H9 (cell line): ENCODE data around the gene TUBB1. TPM values are rescaled to one million over a fixed set of nuclear protein-coding genes. Genes with fewer than 3 reads are reported as not detected.

Experiments used
- DNase-seq: peaks from one replicate; pipeline ENCODE4 v3.0.0-alpha.2; 2017
- H2AFZ ChIP-seq: one replicate; pipeline ENCODE4 v1.6.1; 2013; ENCODE audit warnings: mild to moderate bottlenecking, low read length, control low read depth, moderate library complexity
- H2AK5ac ChIP-seq: 2 replicates; pipeline ENCODE4 v1.6.1; 2013; ENCODE audit warnings: low read length, control low read depth, mixed read lengths; ENCODE audit not compliant: insufficient read length
- H2BK120ac ChIP-seq: one replicate; pipeline ENCODE4 v1.6.1; 2013; ENCODE audit warnings: low read depth, mild to moderate bottlenecking, low read length, control low read depth, inconsistent platforms; ENCODE audit not compliant: poor library complexity, severe bottlenecking
- H2BK12ac ChIP-seq: 2 replicates; pipeline ENCODE4 v1.6.1; 2013; ENCODE audit warnings: low read length, control low read depth, mixed read lengths, low read depth; ENCODE audit not compliant: insufficient read length
- H2BK15ac ChIP-seq: 2 replicates; pipeline ENCODE4 v1.6.1; 2013; ENCODE audit warnings: low read depth, low read length, control low read depth
- H2BK20ac ChIP-seq: one replicate; pipeline ENCODE4 v1.6.1; 2013; ENCODE audit warnings: low read depth, mild to moderate bottlenecking, low read length, control low read depth, inconsistent platforms; ENCODE audit not compliant: poor library complexity, severe bottlenecking
- H2BK5ac ChIP-seq: 2 replicates; pipeline ENCODE4 v1.6.1; 2013; ENCODE audit warnings: low read length, control low read depth, mixed read lengths; ENCODE audit not compliant: insufficient read length
- H3K14ac ChIP-seq: 2 replicates; pipeline ENCODE4 v1.6.1; 2013; ENCODE audit warnings: low read length, control low read depth; ENCODE audit not compliant: insufficient read depth
- H3K18ac ChIP-seq: 2 replicates; pipeline ENCODE4 v1.6.1; 2013; ENCODE audit warnings: low read depth, mild to moderate bottlenecking, mixed read lengths, low read length, control low read depth; ENCODE audit not compliant: insufficient read length
- H3K23ac ChIP-seq: 2 replicates; pipeline ENCODE4 v1.6.1; 2013; ENCODE audit warnings: low read length, control low read depth, mixed read lengths, low read depth; ENCODE audit not compliant: insufficient read length
- H3K23me2 ChIP-seq: 2 replicates; pipeline ENCODE4 v1.6.1; 2013; ENCODE audit warnings: low read depth, mild to moderate bottlenecking, mixed read lengths, low read length, control low read depth; ENCODE audit not compliant: insufficient read length, poor library complexity, severe bottlenecking
- H3K27ac ChIP-seq: 2 replicates; pipeline ENCODE4 v1.5.1; 2013; ENCODE audit warnings: low read length, control low read depth, mixed read lengths, low read depth; ENCODE audit not compliant: insufficient read length
- H3K27me3 ChIP-seq: 2 replicates; pipeline ENCODE4 v1.6.1; 2013; ENCODE audit warnings: low read length, control low read depth, inconsistent platforms; ENCODE audit not compliant: insufficient read depth
- H3K4ac ChIP-seq: 2 replicates; pipeline ENCODE4 v1.6.1; 2013; ENCODE audit warnings: low read depth, mild to moderate bottlenecking, control low read depth, inconsistent platforms, low read length, moderate library complexity
- H3K4me1 ChIP-seq: 2 replicates; pipeline ENCODE4 v1.6.1; 2013; ENCODE audit warnings: low read length, control low read depth, inconsistent platforms; ENCODE audit not compliant: insufficient read depth
- H3K4me2 ChIP-seq: 2 replicates; pipeline ENCODE4 v1.6.1; 2013; ENCODE audit warnings: low read length, control low read depth, mixed read lengths; ENCODE audit not compliant: insufficient read length, insufficient read depth
- H3K56ac ChIP-seq: 2 replicates; pipeline ENCODE4 v1.6.1; 2013; ENCODE audit warnings: low read depth, mild to moderate bottlenecking, mixed read lengths, low read length, control low read depth; ENCODE audit not compliant: insufficient read length
- H3K79me1 ChIP-seq: 2 replicates; pipeline ENCODE4 v1.6.1; 2013; ENCODE audit warnings: low read depth, mild to moderate bottlenecking, moderate library complexity, low read length, control low read depth, inconsistent platforms; ENCODE audit not compliant: insufficient read depth, poor library complexity, severe bottlenecking
- H3K79me2 ChIP-seq: 2 replicates; pipeline ENCODE4 v1.6.1; 2013; ENCODE audit warnings: low read length, control low read depth, inconsistent platforms; ENCODE audit not compliant: insufficient read depth
- H3K9ac ChIP-seq: 2 replicates; pipeline ENCODE4 v1.6.1; 2013; ENCODE audit warnings: low read length, control low read depth, mixed read lengths; ENCODE audit not compliant: insufficient read length; ENCODE audit errors: extremely low read depth
- H3K9me3 ChIP-seq: one replicate; pipeline ENCODE4 v1.6.1; 2013; ENCODE audit warnings: low read depth, low read length, inconsistent platforms; ENCODE audit not compliant: control insufficient read depth
- H3T11ph ChIP-seq: one replicate; pipeline ENCODE4 v1.6.1; 2013; ENCODE audit warnings: mild to moderate bottlenecking, low read length, control low read depth, inconsistent platforms
- H4K20me1 ChIP-seq: one replicate; pipeline ENCODE4 v1.6.1; 2013; ENCODE audit not compliant: control insufficient read depth, insufficient read length, insufficient read depth
- H4K5ac ChIP-seq: 2 replicates; pipeline ENCODE4 v1.6.1; 2013; ENCODE audit warnings: low read depth, mild to moderate bottlenecking, mixed read lengths, low read length, control low read depth; ENCODE audit not compliant: insufficient read length
- H4K8ac ChIP-seq: replicated peaks from 2 replicates; pipeline ENCODE4 v1.6.1; 2013; ENCODE audit warnings: low read length, control low read depth, mixed read lengths, low read depth; ENCODE audit not compliant: insufficient read length
- H4K91ac ChIP-seq: 2 replicates; pipeline ENCODE4 v1.6.1; 2013; ENCODE audit warnings: low read depth, mild to moderate bottlenecking, moderate library complexity, mixed read lengths, low read length, control low read depth; ENCODE audit not compliant: insufficient read length
- H3K27ac Mint-ChIP-seq, 3 experiments: 2 replicates in 2 of 3; 3 replicates in 1 of 3; pipeline ENCODE4 v1.8.0; 2020 to 2021; ENCODE audit warnings: mixed read lengths in 3 of 3, mild to moderate bottlenecking in 1 of 3, moderate library complexity in 1 of 3
- H3K27me3 Mint-ChIP-seq: 2 replicates; pipeline ENCODE4 v1.8.0; 2021; ENCODE audit warnings: low read depth, mild to moderate bottlenecking, moderate library complexity, mixed read lengths
- H3K36me3 Mint-ChIP-seq, 3 experiments: 2 replicates in 2 of 3; 3 replicates in 1 of 3; pipeline ENCODE4 v1.8.0; 2020 to 2021; ENCODE audit warnings: low read depth in 3 of 3, mixed read lengths in 3 of 3; ENCODE audit not compliant: insufficient read depth in 1 of 3
- H3K4me1 Mint-ChIP-seq, 2 experiments: 2 replicates each; pipeline ENCODE4 v1.8.0; 2020; ENCODE audit warnings: mixed read lengths in 2 of 2
- H3K4me3 Mint-ChIP-seq, 2 experiments: 2 replicates in 1 of 2; 3 replicates in 1 of 2; pipeline ENCODE4 v1.8.0; 2020 to 2021; ENCODE audit warnings: mild to moderate bottlenecking in 2 of 2, mixed read lengths in 2 of 2, moderate library complexity in 1 of 2
- H3K9me3 Mint-ChIP-seq, 2 experiments: 2 replicates in 1 of 2; 3 replicates in 1 of 2; pipeline ENCODE4 v1.8.0; 2020; ENCODE audit warnings: mild to moderate bottlenecking in 2 of 2, mixed read lengths in 2 of 2, moderate library complexity in 1 of 2
- CTCF ChIP-seq: fragments of 200-600 bp; sonication (generic); conservative IDR thresholded peaks from 3 replicates; pipeline ENCODE4 v1.8.0; 2021; ENCODE audit warnings: antibody characterized with exemption, mild to moderate bottlenecking
- WGBS: extraction: QIAGEN DNeasy Blood & Tissue Kit; methylation state at CpG from one replicate; pipeline ENCODE4 v1.1.7; 2013; ENCODE audit warnings: missing lambda C conversion rate, low lambda C conversion rate, mixed read lengths; ENCODE audit not compliant: insufficient read length; ENCODE audit errors: extremely low coverage; 5-methylcytosine and 5-hydroxymethylcytosine counted together
- total RNA-seq: library from RNA; stranded (reverse); gene quantifications from 2 replicates; pipeline ENCODE4 v1.2.1, GENCODE V29; 2021

TUBB1 gene
- total RNA-seq, 1 experiment from 2014 or later: not detected

GRCh38 chr20:59027741-59028320, 8.6 kb downstream of the TUBB1 start:
- no peak overlapping the region for H3K27ac ChIP-seq

More at GRCh38 chr20:59027741-59028320, 8.6 kb downstream of the TUBB1 start:
- Histone ChIP-seq H3K14ac (no peak overlapping the region), H2BK20ac (no peak overlapping the region), H2AK5ac (no peak overlapping the region), H2BK15ac (no peak overlapping the region), H3K18ac (no peak overlapping the region), H3K79me2 (peaks cover 4% of the 10 kb centered on the region; the same call in 1 of the 2 replicates), H2BK12ac (no peak overlapping the region), H3T11ph (no peak overlapping the region), H3K9me3 (no peaks in the 10 kb centered on the region), H3K4ac (no peak overlapping the region), H2BK5ac (no peak overlapping the region), H3K9ac (no peak overlapping the region), H4K8ac (no peak overlapping the region), H3K4me1 (peaks cover 3% of the 10 kb centered on the region), H3K27me3 (no peaks in the 10 kb centered on the region), H3K4me2 (no peak overlapping the region), H3K56ac (no peak overlapping the region), H2AFZ (no peak overlapping the region), H4K91ac (no peak overlapping the region), H2BK120ac (no peak overlapping the region), H3K79me1 (no peaks in the 10 kb centered on the region), H4K20me1 (no peaks in the 10 kb centered on the region), H4K5ac (no peak overlapping the region), H3K23ac (no peak overlapping the region), H3K23me2 (peaks cover 8% of the 10 kb centered on the region)
- TF ChIP-seq CTCF: no peak
- peaks cover 30 to 44% of the 10 kb centered on the region in 2 experiments for H3K4me1 Mint-ChIP-seq
- H3K4me3 Mint-ChIP-seq: no peak overlapping the region
- no peak for DNase-seq
- H3K36me3 Mint-ChIP-seq: peaks cover 33 to 76% (median 60%) of the 10 kb centered on the region in 3 experiments
- H3K9me3 Mint-ChIP-seq: no peaks in the 10 kb centered on the region
- no CpG with 5 or more reads among the region's 8 CpGs for WGBS
- H3K27me3 Mint-ChIP-seq: peaks cover 35% of the 10 kb centered on the region
- no peak overlapping the region for H3K27ac Mint-ChIP-seq
